ENCODE measurements around the gene DTNA. TPM values are rescaled to one million over a fixed set of nuclear protein-coding genes. Genes with fewer than 3 reads are reported as not detected.

The DTNA gene
- polyA plus RNA-seq, 1 donor from 2014 or later: 53.9 TPM

DNA sequence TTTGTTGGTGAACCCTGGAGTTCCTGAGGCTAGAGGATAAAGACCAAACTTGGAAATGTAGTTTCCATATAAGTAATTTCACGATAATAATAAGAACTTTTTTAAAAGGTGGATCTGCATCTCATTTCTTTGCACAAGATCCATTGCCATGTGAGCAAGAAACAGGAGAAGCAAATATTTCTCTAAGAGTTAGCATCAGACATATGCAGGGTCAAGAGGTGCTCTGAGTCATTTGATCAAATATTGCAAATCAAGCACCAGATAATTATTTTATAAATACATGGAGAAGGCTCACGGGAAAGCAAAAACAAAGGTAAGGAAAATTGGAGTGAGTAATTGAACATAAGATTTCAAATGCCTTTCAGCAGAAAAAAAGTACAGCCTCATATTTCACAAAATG lies 118.0 kb downstream of the DTNA start:
- Histone ChIP-seq H3K9ac (ENCODE audit: low read length) (no peak overlapping the region), H3K4me2 (ENCODE audit: low read length) (no peak overlapping the region), H3F3A (ENCODE audit: insufficient read depth, low read length, poor library complexity, severe bottlenecking) (no peaks in the 10 kb centered on the region), H3K9me2 (ENCODE audit: insufficient read depth, low read length) (no peaks in the 10 kb centered on the region), H4K20me1 (ENCODE audit: insufficient read depth) (no peaks in the 10 kb centered on the region), H3K79me2 (replicated peaks; ENCODE audit: insufficient read depth, low read length) (no peaks in the 10 kb centered on the region), H2AFZ (ENCODE audit: low read depth, low read length) (no peak overlapping the region), H3K27ac (ENCODE audit: low read length) (no peak overlapping the region), H3K4me3 (ENCODE audit: low read length) (no peak overlapping the region), H3K9me3 (ENCODE audit: low read length) (no peaks in the 10 kb centered on the region), H3K27me3 (ENCODE audit: insufficient read depth, low read depth, low read length) (no peaks in the 10 kb centered on the region), H3K36me3 (ENCODE audit: insufficient read depth, low read length) (no peaks in the 10 kb centered on the region)
- TF ChIP-seq TAF1 (IDR thresholded peaks at IDR 0.05; ENCODE audit: low read depth): no peak
- no peak for TF ChIP-seq SMC3 (conservative IDR thresholded peaks at IDR 0.05; ENCODE audit: poor library complexity)
- no peak for TF ChIP-seq EZH2 (IDR thresholded peaks at IDR 0.05; ENCODE audit: borderline replicate concordance, insufficient read depth, low read length, poor library complexity, severe bottlenecking)

DNA sequence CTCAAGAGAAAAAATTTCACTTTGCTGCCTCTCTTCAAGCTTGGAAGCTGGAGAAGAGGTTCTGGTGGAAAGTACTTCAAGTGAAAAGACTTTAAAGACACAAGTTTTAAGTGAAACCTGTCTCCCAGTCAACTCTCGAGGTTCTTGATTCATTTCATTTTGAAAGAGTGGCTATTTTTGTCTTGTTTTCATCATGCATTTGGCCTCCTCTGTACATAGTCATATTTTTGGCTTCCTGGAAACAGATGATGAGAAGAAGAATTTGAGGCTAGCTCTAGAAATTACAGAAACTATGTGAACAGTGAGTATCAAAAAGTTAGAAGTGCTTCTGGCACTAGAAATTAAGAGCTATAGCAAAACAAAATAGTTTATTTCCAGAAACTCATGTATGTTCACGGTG lies 124.8 kb downstream of the DTNA start:
- Histone ChIP-seq H3K4me3 (ENCODE audit: low read length) (no peak overlapping the region), H3K79me2 (replicated peaks; ENCODE audit: insufficient read depth, low read length) (no peaks in the 10 kb centered on the region), H2AFZ (ENCODE audit: low read depth, low read length) (no peak overlapping the region), H3K9me3 (ENCODE audit: low read length) (no peaks in the 10 kb centered on the region), H3F3A (ENCODE audit: insufficient read depth, low read length, poor library complexity, severe bottlenecking) (no peaks in the 10 kb centered on the region), H3K9ac (ENCODE audit: low read length) (no peak overlapping the region), H3K27ac (ENCODE audit: low read length) (no peak overlapping the region), H4K20me1 (ENCODE audit: insufficient read depth) (no peaks in the 10 kb centered on the region), H3K36me3 (ENCODE audit: insufficient read depth, low read length) (no peaks in the 10 kb centered on the region), H3K4me2 (ENCODE audit: low read length) (no peak overlapping the region), H3K9me2 (ENCODE audit: insufficient read depth, low read length) (no peaks in the 10 kb centered on the region), H3K27me3 (ENCODE audit: insufficient read depth, low read depth, low read length) (no peaks in the 10 kb centered on the region)
- TF ChIP-seq EP300 (conservative IDR thresholded peaks at IDR 0.05; ENCODE audit: poor library complexity, severe bottlenecking) (no peak), TAF1 (IDR thresholded peaks at IDR 0.05; ENCODE audit: low read depth) (no peak), POLR2AphosphoS5 (IDR thresholded peaks at IDR 0.05) (no peak), SMC3 (conservative IDR thresholded peaks at IDR 0.05; ENCODE audit: poor library complexity) (no peak), MXI1 (conservative IDR thresholded peaks at IDR 0.05; ENCODE audit: poor library complexity, severe bottlenecking) (no peak), RAD21 (conservative IDR thresholded peaks at IDR 0.05) (no peak), EZH2 (IDR thresholded peaks at IDR 0.05; ENCODE audit: borderline replicate concordance, insufficient read depth, low read length, poor library complexity, severe bottlenecking) (no peak)
- TF ChIP-seq, protein P1, sequence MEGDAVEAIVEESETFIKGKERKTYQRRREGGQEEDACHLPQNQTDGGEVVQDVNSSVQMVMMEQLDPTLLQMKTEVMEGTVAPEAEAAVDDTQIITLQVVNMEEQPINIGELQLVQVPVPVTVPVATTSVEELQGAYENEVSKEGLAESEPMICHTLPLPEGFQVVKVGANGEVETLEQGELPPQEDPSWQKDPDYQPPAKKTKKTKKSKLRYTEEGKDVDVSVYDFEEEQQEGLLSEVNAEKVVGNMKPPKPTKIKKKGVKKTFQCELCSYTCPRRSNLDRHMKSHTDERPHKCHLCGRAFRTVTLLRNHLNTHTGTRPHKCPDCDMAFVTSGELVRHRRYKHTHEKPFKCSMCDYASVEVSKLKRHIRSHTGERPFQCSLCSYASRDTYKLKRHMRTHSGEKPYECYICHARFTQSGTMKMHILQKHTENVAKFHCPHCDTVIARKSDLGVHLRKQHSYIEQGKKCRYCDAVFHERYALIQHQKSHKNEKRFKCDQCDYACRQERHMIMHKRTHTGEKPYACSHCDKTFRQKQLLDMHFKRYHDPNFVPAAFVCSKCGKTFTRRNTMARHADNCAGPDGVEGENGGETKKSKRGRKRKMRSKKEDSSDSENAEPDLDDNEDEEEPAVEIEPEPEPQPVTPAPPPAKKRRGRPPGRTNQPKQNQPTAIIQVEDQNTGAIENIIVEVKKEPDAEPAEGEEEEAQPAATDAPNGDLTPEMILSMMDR (IDR thresholded peaks at IDR 0.05; ENCODE audit: poor library complexity, severe bottlenecking): no peak
- TF ChIP-seq, protein P2, sequence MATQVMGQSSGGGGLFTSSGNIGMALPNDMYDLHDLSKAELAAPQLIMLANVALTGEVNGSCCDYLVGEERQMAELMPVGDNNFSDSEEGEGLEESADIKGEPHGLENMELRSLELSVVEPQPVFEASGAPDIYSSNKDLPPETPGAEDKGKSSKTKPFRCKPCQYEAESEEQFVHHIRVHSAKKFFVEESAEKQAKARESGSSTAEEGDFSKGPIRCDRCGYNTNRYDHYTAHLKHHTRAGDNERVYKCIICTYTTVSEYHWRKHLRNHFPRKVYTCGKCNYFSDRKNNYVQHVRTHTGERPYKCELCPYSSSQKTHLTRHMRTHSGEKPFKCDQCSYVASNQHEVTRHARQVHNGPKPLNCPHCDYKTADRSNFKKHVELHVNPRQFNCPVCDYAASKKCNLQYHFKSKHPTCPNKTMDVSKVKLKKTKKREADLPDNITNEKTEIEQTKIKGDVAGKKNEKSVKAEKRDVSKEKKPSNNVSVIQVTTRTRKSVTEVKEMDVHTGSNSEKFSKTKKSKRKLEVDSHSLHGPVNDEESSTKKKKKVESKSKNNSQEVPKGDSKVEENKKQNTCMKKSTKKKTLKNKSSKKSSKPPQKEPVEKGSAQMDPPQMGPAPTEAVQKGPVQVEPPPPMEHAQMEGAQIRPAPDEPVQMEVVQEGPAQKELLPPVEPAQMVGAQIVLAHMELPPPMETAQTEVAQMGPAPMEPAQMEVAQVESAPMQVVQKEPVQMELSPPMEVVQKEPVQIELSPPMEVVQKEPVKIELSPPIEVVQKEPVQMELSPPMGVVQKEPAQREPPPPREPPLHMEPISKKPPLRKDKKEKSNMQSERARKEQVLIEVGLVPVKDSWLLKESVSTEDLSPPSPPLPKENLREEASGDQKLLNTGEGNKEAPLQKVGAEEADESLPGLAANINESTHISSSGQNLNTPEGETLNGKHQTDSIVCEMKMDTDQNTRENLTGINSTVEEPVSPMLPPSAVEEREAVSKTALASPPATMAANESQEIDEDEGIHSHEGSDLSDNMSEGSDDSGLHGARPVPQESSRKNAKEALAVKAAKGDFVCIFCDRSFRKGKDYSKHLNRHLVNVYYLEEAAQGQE (IDR thresholded peaks at IDR 0.05; ENCODE audit: borderline replicate concordance): no peak

DNA sequence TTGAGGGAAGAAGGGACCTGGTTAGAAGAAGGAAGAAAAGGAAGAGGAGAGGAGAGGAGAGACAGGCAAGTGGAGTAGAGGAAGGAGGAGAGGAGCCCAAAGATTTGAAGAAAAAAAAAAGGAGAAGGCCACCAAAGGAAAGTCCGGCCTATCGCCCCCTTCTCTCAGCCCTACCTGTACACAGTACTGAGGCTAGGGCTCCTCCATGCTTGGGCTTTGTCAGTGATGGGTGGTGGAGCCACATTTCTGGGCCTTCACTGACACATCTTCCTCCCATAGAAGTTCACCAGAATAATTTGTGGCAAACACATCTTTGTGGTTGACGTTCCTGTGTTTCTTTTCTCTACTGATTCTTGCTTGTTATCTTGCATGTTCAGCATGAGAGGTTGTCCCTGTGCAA lies 125.4 kb downstream of the DTNA start:
- Histone ChIP-seq H3K79me2 (replicated peaks; ENCODE audit: insufficient read depth, low read length) (no peaks in the 10 kb centered on the region), H3K4me2 (ENCODE audit: low read length) (no peak overlapping the region), H3K9ac (ENCODE audit: low read length) (no peak overlapping the region), H3K9me3 (ENCODE audit: low read length) (no peaks in the 10 kb centered on the region), H3K27ac (ENCODE audit: low read length) (no peak overlapping the region), H3F3A (ENCODE audit: insufficient read depth, low read length, poor library complexity, severe bottlenecking) (no peaks in the 10 kb centered on the region), H3K9me2 (ENCODE audit: insufficient read depth, low read length) (no peaks in the 10 kb centered on the region), H3K4me3 (ENCODE audit: low read length) (no peak overlapping the region), H3K27me3 (ENCODE audit: insufficient read depth, low read depth, low read length) (no peaks in the 10 kb centered on the region), H4K20me1 (ENCODE audit: insufficient read depth) (no peaks in the 10 kb centered on the region), H2AFZ (ENCODE audit: low read depth, low read length) (no peak overlapping the region), H3K36me3 (ENCODE audit: insufficient read depth, low read length) (no peaks in the 10 kb centered on the region)
- TF ChIP-seq POLR2AphosphoS5 (IDR thresholded peaks at IDR 0.05) (no peak), EZH2 (IDR thresholded peaks at IDR 0.05; ENCODE audit: borderline replicate concordance, insufficient read depth, low read length, poor library complexity, severe bottlenecking) (no peak), RAD21 (conservative IDR thresholded peaks at IDR 0.05) (no peak), EP300 (conservative IDR thresholded peaks at IDR 0.05; ENCODE audit: poor library complexity, severe bottlenecking) (no peak), SMC3 (conservative IDR thresholded peaks at IDR 0.05; ENCODE audit: poor library complexity) (no peak), TAF1 (IDR thresholded peaks at IDR 0.05; ENCODE audit: low read depth) (no peak), MXI1 (conservative IDR thresholded peaks at IDR 0.05; ENCODE audit: poor library complexity, severe bottlenecking) (no peak)
- TF ChIP-seq, protein P2 (IDR thresholded peaks at IDR 0.05; ENCODE audit: borderline replicate concordance): no peak
- TF ChIP-seq, protein P1 (IDR thresholded peaks at IDR 0.05; ENCODE audit: poor library complexity, severe bottlenecking): no peak
